HFFc6 (cell line): ENCODE data around the gene FIZ1. TPM values are rescaled to one million over a fixed set of nuclear protein-coding genes. Genes with fewer than 3 reads are reported as not detected.
A peak's percentile ranks its signal among the peaks of the same experiment; 100 is the strongest.

Source experiments
- DNase-seq: peaks from one replicate; pipeline ENCODE4 v3.0.0-alpha.2; 2018
- H3K27ac Mint-ChIP-seq: 2 replicates; pipeline ENCODE4 v1.8.0; 2020; ENCODE audit warnings: mild to moderate bottlenecking, mixed read lengths
- H3K27me3 Mint-ChIP-seq: 2 replicates; pipeline ENCODE4 v1.8.0; 2021; ENCODE audit warnings: mild to moderate bottlenecking, moderate library complexity, mixed read lengths; ENCODE audit not compliant: insufficient read depth
- H3K36me3 Mint-ChIP-seq: 2 replicates; pipeline ENCODE4 v1.8.0; 2021; ENCODE audit warnings: low read depth, mixed read lengths
- H3K4me1 Mint-ChIP-seq: 2 replicates; pipeline ENCODE4 v1.8.0; 2020; ENCODE audit warnings: low read depth, mixed read lengths
- H3K4me3 Mint-ChIP-seq: 2 replicates; pipeline ENCODE4 v1.8.0; 2020; ENCODE audit warnings: mild to moderate bottlenecking, moderate library complexity, mixed read lengths
- H3K9me3 Mint-ChIP-seq: 2 replicates; pipeline ENCODE4 v1.8.0; 2020; ENCODE audit warnings: mild to moderate bottlenecking, mixed read lengths
- CTCF ChIP-seq: fragments of 200-600 bp; sonication (generic); IDR thresholded peaks from 2 replicates; pipeline ENCODE4 v1.5.0; 2021; ENCODE audit warnings: antibody characterized with exemption, mild to moderate bottlenecking
- total RNA-seq, 6 experiments: library from RNA; stranded (reverse); fragmentation: NEBNext Ultra II Directional; extraction: Animal tissue kit (Norgen Biotek cat#: 25700); gene quantifications; 2 replicates in 1 of 6; 3 replicates in 5 of 6; pipeline ENCODE4 v1.2.3, GENCODE V29; 2021

Gene FIZ1
- total RNA-seq, 6 experiments from 2014 or later: 9.9 to 13.1 (median 11.9) TPM

- peak overlapping the region; percentile 89 for H3K27ac Mint-ChIP-seq
- H3K36me3 Mint-ChIP-seq: no peaks in the 10 kb centered on the region
- no peaks in the 10 kb centered on the region for H3K9me3 Mint-ChIP-seq
- DNase-seq: peak; percentile 76
- H3K4me1 Mint-ChIP-seq: peaks cover 48% of the 10 kb centered on the region
- H3K27me3 Mint-ChIP-seq: no peaks in the 10 kb centered on the region; the same call in 1 of the 2 replicates
- peak overlapping the region; percentile 82 for H3K4me3 Mint-ChIP-seq
- no peak for TF ChIP-seq CTCF
These were observed 46.7 kb downstream of the FIZ1 start for GRCh38 chr19:55552620-55553019.

- H3K4me1 Mint-ChIP-seq: peaks cover 52% of the 10 kb centered on the region
- no peak for DNase-seq
- peak overlapping the region; percentile 89 for H3K27ac Mint-ChIP-seq
- no peaks in the 10 kb centered on the region for H3K9me3 Mint-ChIP-seq
- no peaks in the 10 kb centered on the region; the same call in 1 of the 2 replicates for H3K27me3 Mint-ChIP-seq
- no peaks in the 10 kb centered on the region for H3K36me3 Mint-ChIP-seq
- H3K4me3 Mint-ChIP-seq: peak overlapping the region; percentile 82
- TF ChIP-seq CTCF: no peak
These were observed 47.1 kb downstream of the FIZ1 start for GRCh38 chr19:55552206-55552605.

- H3K4me3 Mint-ChIP-seq: peak overlapping the region; percentile 84
- peaks cover 68% of the 10 kb centered on the region for H3K4me1 Mint-ChIP-seq
- peak overlapping the region; percentile 99 for H3K27ac Mint-ChIP-seq
- no peaks in the 10 kb centered on the region for H3K9me3 Mint-ChIP-seq
- no peak for TF ChIP-seq CTCF
- DNase-seq: peak; percentile 14
- H3K36me3 Mint-ChIP-seq: no peaks in the 10 kb centered on the region
- H3K27me3 Mint-ChIP-seq: peaks cover 4% of the 10 kb centered on the region; the same call in 1 of the 2 replicates
These were observed 49.0 kb downstream of the FIZ1 start for GRCh38 chr19:55550321-55550650.

GRCh38 chr19:55549500-55550320 lies 49.6 kb downstream of the FIZ1 start:
- peaks cover 7% of the 10 kb centered on the region; the same call in 1 of the 2 replicates for H3K27me3 Mint-ChIP-seq
- TF ChIP-seq CTCF: no peak
- peaks cover 71% of the 10 kb centered on the region for H3K4me1 Mint-ChIP-seq
- peak; percentile 90 for DNase-seq
- peak overlapping the region; percentile 99 for H3K27ac Mint-ChIP-seq
- H3K4me3 Mint-ChIP-seq: peak overlapping the region; percentile 84
- no peaks in the 10 kb centered on the region for H3K9me3 Mint-ChIP-seq
- no peaks in the 10 kb centered on the region for H3K36me3 Mint-ChIP-seq

GRCh38 chr19:55546822-55547614 lies 52.3 kb downstream of the FIZ1 start:
- peak; percentile 47 for DNase-seq
- H3K27me3 Mint-ChIP-seq: peaks cover 7% of the 10 kb centered on the region; the same call in 1 of the 2 replicates
- no peaks in the 10 kb centered on the region for H3K9me3 Mint-ChIP-seq
- no peak for TF ChIP-seq CTCF
- peak overlapping the region; percentile 76 for H3K27ac Mint-ChIP-seq
- peaks cover 47% of the 10 kb centered on the region for H3K4me1 Mint-ChIP-seq
- H3K36me3 Mint-ChIP-seq: no peaks in the 10 kb centered on the region
- H3K4me3 Mint-ChIP-seq: peak overlapping the region; percentile 25; the same call in 1 of the 2 replicates
